NT2/D1 (cell line): Measurements from ENCODE around the gene CCDC24.

Source experiments
- DNase-seq: peaks from one replicate; pipeline ENCODE4 v3.0.0-alpha.2; 2011; ENCODE audit warnings: low read depth, low spot score
- H3K27me3 ChIP-seq: 2 replicates; pipeline ENCODE4 v1.6.0; 2011; ENCODE audit warnings: mild to moderate bottlenecking; ENCODE audit not compliant: insufficient read length, insufficient read depth
- H3K36me3 ChIP-seq: 2 replicates; pipeline ENCODE4 v1.6.1; 2011; ENCODE audit warnings: mild to moderate bottlenecking, low read length, mixed read lengths; ENCODE audit not compliant: insufficient read depth, insufficient read length
- H3K4me1 ChIP-seq: 2 replicates; pipeline ENCODE4 v1.5.1; 2011; ENCODE audit not compliant: insufficient read depth, insufficient read length
- H3K4me3 ChIP-seq: 2 replicates; pipeline ENCODE4 v1.5.1; 2011; ENCODE audit warnings: low read depth; ENCODE audit not compliant: insufficient read length
- H3K9ac ChIP-seq: 2 replicates; pipeline ENCODE4 v1.6.0; 2011; ENCODE audit warnings: low read depth; ENCODE audit not compliant: insufficient read length
- H3K9me3 ChIP-seq: 2 replicates; pipeline ENCODE4 v1.5.1; 2011; ENCODE audit warnings: mild to moderate bottlenecking, low read length; ENCODE audit not compliant: insufficient read depth
- SUZ12 ChIP-seq: IDR thresholded peaks from 2 replicates; pipeline ENCODE4 v1.6.1; 2011; ENCODE audit not compliant: insufficient read length, insufficient read depth; ENCODE audit errors: extremely low read depth
- YY1 ChIP-seq: IDR thresholded peaks from 2 replicates; pipeline ENCODE4 v1.6.1; 2011; ENCODE audit not compliant: insufficient read length, insufficient read depth
- ZNF274 ChIP-seq: IDR thresholded peaks from 2 replicates; pipeline ENCODE4 v1.6.1; 2011; ENCODE audit warnings: mild to moderate bottlenecking, low read depth, low read length

Gene CCDC24

GRCh38 chr1:44024031-44024902, 32.9 kb downstream of the CCDC24 start:
- H3K27me3 ChIP-seq: peaks cover 8% of the 10 kb centered on the region
- no peak overlapping the region for H3K4me3 ChIP-seq
- DNase-seq: no peak
- H3K4me1 ChIP-seq: peaks cover 17% of the 10 kb centered on the region
- peaks cover 42% of the 10 kb centered on the region for H3K36me3 ChIP-seq
- H3K9me3 ChIP-seq: no peaks in the 10 kb centered on the region
- TF ChIP-seq YY1 (no peak), SUZ12 (no peak), ZNF274 (no peak)
- H3K9ac ChIP-seq: no peak overlapping the region

GRCh38 chr1:44024903-44025525, 33.6 kb downstream of the CCDC24 start:
- Histone ChIP-seq H3K9me3 (no peaks in the 10 kb centered on the region), H3K9ac (no peak overlapping the region), H3K36me3 (peaks cover 37% of the 10 kb centered on the region), H3K4me1 (peaks cover 15% of the 10 kb centered on the region), H3K4me3 (no peak overlapping the region), H3K27me3 (peaks cover 11% of the 10 kb centered on the region)
- DNase-seq: no peak
- TF ChIP-seq YY1 (no peak), SUZ12 (no peak), ZNF274 (no peak)

- DNase-seq: no peak
- H3K9ac ChIP-seq: no peak overlapping the region
- no peak for TF ChIP-seq SUZ12
- no peak for TF ChIP-seq ZNF274
- peaks cover 29% of the 10 kb centered on the region for H3K36me3 ChIP-seq
- no peaks in the 10 kb centered on the region for H3K9me3 ChIP-seq
- peaks cover 15% of the 10 kb centered on the region for H3K4me1 ChIP-seq
- no peak overlapping the region for H3K4me3 ChIP-seq
- H3K27me3 ChIP-seq: peaks cover 11% of the 10 kb centered on the region
Observed at GRCh38 chr1:44025816-44026215, 34.4 kb downstream of the CCDC24 start.

GRCh38 chr1:44027320-44027719, 35.9 kb downstream of the CCDC24 start:
- Histone ChIP-seq H3K36me3 (peaks cover 17% of the 10 kb centered on the region), H3K4me1 (peaks cover 19% of the 10 kb centered on the region), H3K27me3 (peaks cover 11% of the 10 kb centered on the region), H3K4me3 (no peak overlapping the region), H3K9ac (no peak overlapping the region), H3K9me3 (no peaks in the 10 kb centered on the region)
- no peak for DNase-seq
- TF ChIP-seq SUZ12: no peak
- TF ChIP-seq ZNF274: no peak
- TF ChIP-seq YY1: no peak

GRCh38 chr1:44029260-44029910, 38.0 kb downstream of the CCDC24 start:
- Histone ChIP-seq H3K27me3 (peaks cover 11% of the 10 kb centered on the region), H3K4me3 (peak overlapping the region; percentile 38), H3K4me1 (peaks cover 34% of the 10 kb centered on the region), H3K9me3 (no peaks in the 10 kb centered on the region), H3K9ac (peak overlapping the region; percentile 58), H3K36me3 (no peaks in the 10 kb centered on the region)
- DNase-seq: no peak
- TF ChIP-seq SUZ12 (no peak), YY1 (no peak)

- peaks cover 11% of the 10 kb centered on the region for H3K27me3 ChIP-seq
- no peaks in the 10 kb centered on the region for H3K9me3 ChIP-seq
- TF ChIP-seq ZNF274 (no peak), SUZ12 (no peak), YY1 (no peak)
- H3K9ac ChIP-seq: peak overlapping the region; percentile 93
- H3K4me3 ChIP-seq: peak overlapping the region; percentile 84
- H3K4me1 ChIP-seq: peaks cover 34% of the 10 kb centered on the region
- DNase-seq: peak; percentile 94
- no peaks in the 10 kb centered on the region for H3K36me3 ChIP-seq
Observed at GRCh38 chr1:44029911-44030604, 38.7 kb downstream of the CCDC24 start.
